ENCODE results near the gene GCSAML. TPM values are rescaled to one million over a fixed set of nuclear protein-coding genes. Genes with fewer than 3 reads are reported as not detected.
A peak's percentile ranks its signal among the peaks of the same experiment; 100 is the strongest.

GCSAML gene
- total RNA-seq, 2 experiments from 2014 or later, result 0.09 TPM; not detected in 1

- CTCF ChIA-PET, result interaction anchor here (0.6 kb wide), 1 partner anchor 97 kb away, joined by 3 read pairs; no protein-coding TSS in a partner anchor
- peak; percentile 39 for ATAC-seq
- H3K4me3 Mint-ChIP-seq, result no peak overlapping the region
- no peaks in the 10 kb centered on the region for H3K36me3 Mint-ChIP-seq (ENCODE audit: low read depth)
- POLR2A ChIA-PET, result no interaction called here
- intact Hi-C loops (cut with DNase I, micrococcal nuclease), result loop anchor here (1.0 to 2.0 kb wide), 3 partner anchors 186 to 204 kb away; no protein-coding TSS in a partner anchor
- no peak for DNase-seq
- peaks cover 2% of the 10 kb centered on the region for H3K27me3 Mint-ChIP-seq
- no peak overlapping the region for H3K27ac Mint-ChIP-seq
- H3K4me1 Mint-ChIP-seq, result no peaks in the 10 kb centered on the region
- peaks cover 2% of the 10 kb centered on the region for H3K9me3 Mint-ChIP-seq (ENCODE audit: low read depth)
Observed at GRCh38 chr1:247576514-247576913, 27.6 kb downstream of the GCSAML start.

GRCh38 chr1:247578946-247579460 lies 30.1 kb downstream of the GCSAML start:
- no peak for ATAC-seq

GRCh38 chr1:247588060-247588459 lies 39.1 kb downstream of the GCSAML start, which contains the start of gene OR2G2:
Gene OR2G2 (plus strand): TSS chr1:247588360. CDS start chr1:247588360, 0 bp downstream.
- CTCF ChIA-PET, result interaction anchor here (0.8 kb wide), 1 partner anchor 99 kb away, joined by 3 read pairs; no protein-coding TSS in a partner anchor
- H3K9me3 Mint-ChIP-seq (ENCODE audit: low read depth), result no peaks in the 10 kb centered on the region

More at GRCh38 chr1:247578946-247579460, 30.1 kb downstream of the GCSAML start:
- DNase-seq, result no peak
- no peak overlapping the region for H3K27ac Mint-ChIP-seq
- ChIA-PET CTCF (interaction anchor here (1.2 kb wide), 1 partner anchor 12 kb away, joined by 3 read pairs; no protein-coding TSS in a partner anchor), POLR2A (no interaction called here)
- no peaks in the 10 kb centered on the region for H3K4me1 Mint-ChIP-seq
- H3K9me3 Mint-ChIP-seq (ENCODE audit: low read depth), result no peaks in the 10 kb centered on the region
- H3K36me3 Mint-ChIP-seq (ENCODE audit: low read depth), result no peaks in the 10 kb centered on the region
- intact Hi-C loops (cut with DNase I, micrococcal nuclease), result no loop called here
- no peak overlapping the region for H3K4me3 Mint-ChIP-seq
- H3K27me3 Mint-ChIP-seq, result peaks cover 2% of the 10 kb centered on the region

GRCh38 chr1:247605286-247605685 lies 56.4 kb downstream of the GCSAML start, which contains the start of gene OR2G3:
Gene OR2G3 (plus strand): TSS chr1:247605586. CDS start chr1:247605586, 0 bp downstream.
- DNase-seq (no peak), ATAC-seq (no peak)
- POLR2A ChIA-PET, result no interaction called here
- Mint-ChIP-seq H3K27ac (no peak within 1 kb of the TSS), H3K9me3 (ENCODE audit: low read depth) (no peaks in the 10 kb centered on the region), H3K27me3 (peaks cover 11% of the 10 kb centered on the region), H3K36me3 (ENCODE audit: low read depth) (no peaks in the 10 kb centered on the region), H3K4me3 (no peak within 1 kb of the TSS), H3K4me1 (no peaks in the 10 kb centered on the region)
- CTCF ChIA-PET, result no interaction called here
- intact Hi-C loops (cut with DNase I, micrococcal nuclease), result no loop called here

More at GRCh38 chr1:247588060-247588459, 39.1 kb downstream of the GCSAML start, which contains the start of gene OR2G2:
- Mint-ChIP-seq H3K4me3 (no peak within 1 kb of the TSS), H3K4me1 (no peaks in the 10 kb centered on the region), H3K27me3 (peaks cover 9% of the 10 kb centered on the region), H3K36me3 (ENCODE audit: low read depth) (no peaks in the 10 kb centered on the region), H3K27ac (no peak within 1 kb of the TSS)
- DNase-seq, result no peak
- ATAC-seq, result no peak
- intact Hi-C loops (cut with DNase I, micrococcal nuclease), result no loop called here
- POLR2A ChIA-PET, result no interaction called here

- intact Hi-C loops (cut with DNase I, micrococcal nuclease), result no loop called here
- ATAC-seq (no peak), DNase-seq (no peak)
- no peak overlapping the region for H3K27ac Mint-ChIP-seq
- H3K36me3 Mint-ChIP-seq (ENCODE audit: low read depth), result no peaks in the 10 kb centered on the region
- ChIA-PET CTCF (no interaction called here), POLR2A (no interaction called here)
- H3K4me1 Mint-ChIP-seq, result no peaks in the 10 kb centered on the region
- no peaks in the 10 kb centered on the region for H3K9me3 Mint-ChIP-seq (ENCODE audit: low read depth)
- H3K4me3 Mint-ChIP-seq, result no peak overlapping the region
- H3K27me3 Mint-ChIP-seq, result peaks cover 7% of the 10 kb centered on the region
Observed at GRCh38 chr1:247613405-247613804, 64.5 kb downstream of the GCSAML start.

GRCh38 chr1:247614625-247615024 lies 65.7 kb downstream of the GCSAML start:
- Mint-ChIP-seq H3K4me1 (no peaks in the 10 kb centered on the region), H3K4me3 (no peak overlapping the region), H3K27me3 (peaks cover under 1% of the 10 kb centered on the region), H3K36me3 (ENCODE audit: low read depth) (no peaks in the 10 kb centered on the region), H3K9me3 (ENCODE audit: low read depth) (no peaks in the 10 kb centered on the region), H3K27ac (no peak overlapping the region)
- ChIA-PET CTCF (no interaction called here), POLR2A (no interaction called here)
- intact Hi-C loops (cut with DNase I, micrococcal nuclease), result no loop called here
- ATAC-seq (no peak), DNase-seq (no peak)

Other genes with a start within 250 kb of the GCSAML start
- 1 to 10 TPM; 9.3 to 9.5 TPM for gene ZNF496, start 217.3 kb upstream of the GCSAML start, total RNA-seq
- gene NLRP3, start 133.0 kb upstream of the GCSAML start, total RNA-seq, result 1 to 10 TPM; 1.0 to 1.5 TPM
- gene OR2B11, start 91.0 kb upstream of the GCSAML start, total RNA-seq, result not detected
- gene OR2C3, start 12.7 kb upstream of the GCSAML start, total RNA-seq, result not detected
- not detected for gene OR2G2, start 39.2 kb downstream of the GCSAML start, total RNA-seq
- not detected for gene OR2G3, start 56.5 kb downstream of the GCSAML start, total RNA-seq
- gene OR13G1, start 130.6 kb downstream of the GCSAML start, total RNA-seq, result not detected
- gene OR6F1, start 167.5 kb downstream of the GCSAML start, total RNA-seq, result not detected
- not detected for gene OR14K1, start 189.5 kb downstream of the GCSAML start, total RNA-seq
- gene OR14A2, start 199.0 kb downstream of the GCSAML start, total RNA-seq, result not detected
- not detected for gene OR1C1, start 211.4 kb downstream of the GCSAML start, total RNA-seq

Measured in activated CD4-positive, alpha-beta T cell treated with anti-CD3 and anti-CD28 coated beads for 36 hours (primary cell).